Measurements from ENCODE around the gene SNAP25.

- no peak for TF ChIP-seq CTCF (IDR thresholded peaks at IDR 0.05)
- no peak for TF ChIP-seq EZH2 (IDR thresholded peaks at IDR 0.05; ENCODE audit: borderline replicate concordance, insufficient read depth, low read depth, low read length, poor library complexity, severe bottlenecking)
Observed at GRCh38 chr20:10277616-10278015, 59.0 kb downstream of the SNAP25 start.

All from B cell (primary cell).